HCT116 (cell line): Measurements from ENCODE around the gene LRAT. TPM values are rescaled to one million over a fixed set of nuclear protein-coding genes. Genes with fewer than 3 reads are reported as not detected.

Source experiments
- ATAC-seq: fragments of 200-7000 bp; cut with Tn5 transposase; 2 replicates; pipeline ENCODE4 v1.9.1; 2020; ENCODE audit warnings: mild to moderate bottlenecking, moderate library complexity
- BruUV-seq: library from RNA; stranded (reverse); fragments of 400-500 nt; replicated peaks from 2 replicates; lab custom pipeline; 2021; lab: Mats Ljungman, UMichigan
- CTCF ChIA-PET: fragments of 300-600 bp; sonication (Branson Sonifier 250); formaldehyde crosslinking; loops from one replicate; lab custom pipeline; 2021; ENCODE audit warnings: antibody characterized with exemption; lab: Charles Lee
- POLR2A ChIA-PET: fragments of 300-600, 350-600 bp; sonication (Branson Sonifier 250); formaldehyde crosslinking; loops from one replicate; lab custom pipeline; 2021; ENCODE audit warnings: antibody characterized with exemption; lab: Charles Lee
- RAD21 ChIA-PET, 2 experiments: fragments of 300-600 bp; sonication (Branson Sonifier 250); formaldehyde crosslinking; loops; one replicate each; lab custom pipeline; 2023; ENCODE audit warnings: low total read pairs in 2 of 2; ENCODE audit not compliant: uncharacterized antibody in 2 of 2, unreplicated experiment in 2 of 2, low non-redundant PET in 1 of 2; lab: Charles Lee
- DNase-seq: peaks from one replicate; pipeline ENCODE4 v3.0.0-alpha.2; 2010; ENCODE audit warnings: low read depth, low spot score
- H2AFZ ChIP-seq: fragments of 200-600 bp; shearing (Covaris generic), sonication (generic); 2 replicates; pipeline ENCODE4 v1.6.1; 2017; ENCODE audit warnings: low read depth, mixed run types, mixed read lengths, antibody characterized with exemption, low read length; ENCODE audit not compliant: poor library complexity, severe bottlenecking
- H3K27ac ChIP-seq: 2 replicates; pipeline ENCODE4 v1.5.1; 2012; ENCODE audit warnings: low read depth, low read length
- H3K27me3 ChIP-seq: fragments of 200-600 bp; sonication (generic); 2 replicates; pipeline ENCODE4 v1.6.1; 2016; ENCODE audit warnings: mixed run types, low read length, mixed read lengths; ENCODE audit not compliant: insufficient read depth
- H3K36me3 ChIP-seq, 2 experiments: fragments of 200-500 bp in 1 of 2; fragments of 200-600 bp in 1 of 2; sonication (Bioruptor generic) in 1 of 2; sonication (generic) in 1 of 2; 2 replicates each; pipeline versions ENCODE4 v1.5.1 to v1.6.1; 2014 to 2016; ENCODE audit warnings: low read length in 2 of 2, inconsistent platforms in 1 of 2, mixed read lengths in 1 of 2, mixed run types in 1 of 2; ENCODE audit not compliant: insufficient read depth in 2 of 2, control insufficient read depth in 1 of 2
- H3K4me1 ChIP-seq, 2 experiments: fragments of 200-600 bp in 1 of 2; sonication (generic) in 1 of 2; 2 replicates each; pipeline versions ENCODE4 v1.5.1 to v1.6.1; 2012 to 2017; ENCODE audit warnings: low read length in 2 of 2, inconsistent platforms in 1 of 2, mild to moderate bottlenecking in 1 of 2, mixed read lengths in 1 of 2, mixed run types in 1 of 2, moderate library complexity in 1 of 2; ENCODE audit not compliant: insufficient read depth in 2 of 2, control insufficient read depth in 1 of 2
- H3K4me2 ChIP-seq: fragments of 200-600 bp; sonication (generic); 2 replicates; pipeline ENCODE4 v1.6.1; 2017; ENCODE audit warnings: mixed run types, low read length, mixed read lengths
- H3K4me3 ChIP-seq, 2 experiments: fragments of 200-600 bp in 1 of 2; sonication (generic) in 1 of 2; replicated peaks in 1 of 2; 2 replicates each; pipeline ENCODE4 v1.5.1; 2011 to 2016; ENCODE audit warnings: low read length in 2 of 2, control low read depth in 1 of 2, low read depth in 1 of 2, mild to moderate bottlenecking in 1 of 2, mixed read lengths in 1 of 2, mixed run types in 1 of 2
- H3K79me2 ChIP-seq: fragments of 200-600 bp; sonication (generic); 2 replicates; pipeline ENCODE4 v1.6.1; 2017; ENCODE audit warnings: mild to moderate bottlenecking, mixed run types, low read length, moderate library complexity, mixed read lengths; ENCODE audit not compliant: insufficient read depth
- H3K9ac ChIP-seq: fragments of 200-600 bp; sonication (generic); 2 replicates; pipeline ENCODE4 v1.6.1; 2016; ENCODE audit warnings: low read length, mixed read lengths
- H3K9me2 ChIP-seq: fragments of 200-600 bp; sonication (generic), shearing (Covaris generic); 2 replicates; pipeline ENCODE4 v1.6.1; 2017; ENCODE audit warnings: mixed run types, mild to moderate bottlenecking, moderate library complexity; ENCODE audit not compliant: insufficient read depth
- H3K9me3 ChIP-seq, 2 experiments: fragments of 200-500 bp in 1 of 2; fragments of 200-600 bp in 1 of 2; sonication (Bioruptor generic) in 1 of 2; sonication (generic) in 1 of 2; 2 replicates each; pipeline ENCODE4 v1.6.1; 2014 to 2017; ENCODE audit warnings: low read length in 2 of 2, mixed read lengths in 2 of 2, inconsistent platforms in 1 of 2, low read depth in 1 of 2, mild to moderate bottlenecking in 1 of 2, mixed run types in 1 of 2, moderate library complexity in 1 of 2; ENCODE audit not compliant: control insufficient read depth in 1 of 2, insufficient read depth in 1 of 2
- H4K20me1 ChIP-seq: fragments of 200-600 bp; sonication (generic), shearing (Covaris generic); 2 replicates; pipeline ENCODE4 v1.6.1; 2017; ENCODE audit warnings: mixed run types, mild to moderate bottlenecking, moderate library complexity; ENCODE audit not compliant: insufficient read depth
- CEBPB ChIP-seq: IDR thresholded peaks from 2 replicates; pipeline ENCODE4 v1.6.1; 2012; ENCODE audit warnings: low read depth
- EZH2 ChIP-seq: fragments of 200-600 bp; sonication (generic); IDR thresholded peaks from 2 replicates; pipeline ENCODE4 v1.6.1; 2017; ENCODE audit warnings: antibody characterized with exemption, mixed run types
- EZH2phosphoT487 ChIP-seq: fragments of 200-600 bp; IDR thresholded peaks from 2 replicates; pipeline ENCODE4 v1.6.1; 2018; ENCODE audit warnings: antibody characterized with exemption, borderline replicate concordance
- FOSL1 ChIP-seq: IDR thresholded peaks from 2 replicates; pipeline ENCODE4 v1.6.1; 2012; ENCODE audit warnings: low read depth
- JUND ChIP-seq: IDR thresholded peaks from 2 replicates; pipeline ENCODE4 v1.6.1; 2012
- RAD21 ChIP-seq: IDR thresholded peaks from 2 replicates; pipeline ENCODE4 v1.6.1; 2012; ENCODE audit warnings: low read depth, mild to moderate bottlenecking
- intact Hi-C: fragments of 100-400 bp; cut with micrococcal nuclease; formaldehyde crosslinking; loops from 2 replicates; pipeline ENCODE4 v1.10.0; 2022
- total RNA-seq: library from RNA; stranded (reverse); gene quantifications from one replicate; pipeline ENCODE4 v1.2.1, GENCODE V29; 2021; ENCODE audit not compliant: unreplicated experiment
- TF ChIP-seq, protein P1 (sequence below): IDR thresholded peaks from 2 replicates; pipeline ENCODE4 v1.6.1; 2011; ENCODE audit warnings: mild to moderate bottlenecking, low read length, moderate library complexity; ENCODE audit not compliant: insufficient replicate concordance; ENCODE audit errors: extremely low read depth
- TF ChIP-seq, protein P2 (sequence below): IDR thresholded peaks from 2 replicates; pipeline ENCODE4 v1.6.1; 2012
- TF ChIP-seq, protein P3 (sequence below): IDR thresholded peaks from 2 replicates; pipeline ENCODE4 v1.6.1; 2012

The LRAT gene
- total RNA-seq, 1 experiment from 2014 or later: 3.8 TPM

DNA sequence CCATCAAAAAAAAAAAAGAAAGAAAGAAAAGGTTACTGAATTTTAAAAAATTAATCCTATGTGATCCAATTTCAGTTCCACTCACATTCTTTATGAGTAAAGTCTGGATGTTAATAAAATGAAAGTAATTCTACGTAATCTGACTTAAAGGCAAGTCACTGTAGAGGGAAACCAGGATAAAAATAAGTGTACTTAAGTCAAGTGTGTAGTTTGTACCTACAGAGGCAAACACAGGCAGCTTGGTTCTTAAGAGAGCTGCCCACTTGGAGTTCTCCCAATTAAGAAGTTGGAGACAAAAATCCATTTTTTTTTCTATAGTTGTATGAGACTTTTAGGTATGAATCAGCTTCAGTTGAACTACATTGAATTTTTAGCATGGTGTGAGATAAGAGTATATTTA, 7.0 kb upstream of the LRAT start:
- POLR2A ChIA-PET: no interaction called here
- Histone ChIP-seq H3K9ac (no peak overlapping the region), H3K4me2 (no peak overlapping the region), H4K20me1 (no peaks in the 10 kb centered on the region), H3K36me3 (no peaks in the 10 kb centered on the region), H3K4me3 (no peak overlapping the region), H3K4me1 (peaks cover 0 to 6% of the 10 kb centered on the region in 2 experiments; a peak in 1 of 4 replicates), H3K79me2 (no peaks in the 10 kb centered on the region), H3K27me3 (no peaks in the 10 kb centered on the region), H3K9me3 (no peaks in the 10 kb centered on the region), H3K27ac (no peak overlapping the region), H2AFZ (no peak overlapping the region), H3K9me2 (no peaks in the 10 kb centered on the region)
- RAD21 ChIA-PET: no interaction called here
- CTCF ChIA-PET: no interaction called here
- intact Hi-C loops: no loop called here
- ATAC-seq (no peak), DNase-seq (no peak)
- BruUV-seq: no TSS peak
- TF ChIP-seq, protein P1, sequence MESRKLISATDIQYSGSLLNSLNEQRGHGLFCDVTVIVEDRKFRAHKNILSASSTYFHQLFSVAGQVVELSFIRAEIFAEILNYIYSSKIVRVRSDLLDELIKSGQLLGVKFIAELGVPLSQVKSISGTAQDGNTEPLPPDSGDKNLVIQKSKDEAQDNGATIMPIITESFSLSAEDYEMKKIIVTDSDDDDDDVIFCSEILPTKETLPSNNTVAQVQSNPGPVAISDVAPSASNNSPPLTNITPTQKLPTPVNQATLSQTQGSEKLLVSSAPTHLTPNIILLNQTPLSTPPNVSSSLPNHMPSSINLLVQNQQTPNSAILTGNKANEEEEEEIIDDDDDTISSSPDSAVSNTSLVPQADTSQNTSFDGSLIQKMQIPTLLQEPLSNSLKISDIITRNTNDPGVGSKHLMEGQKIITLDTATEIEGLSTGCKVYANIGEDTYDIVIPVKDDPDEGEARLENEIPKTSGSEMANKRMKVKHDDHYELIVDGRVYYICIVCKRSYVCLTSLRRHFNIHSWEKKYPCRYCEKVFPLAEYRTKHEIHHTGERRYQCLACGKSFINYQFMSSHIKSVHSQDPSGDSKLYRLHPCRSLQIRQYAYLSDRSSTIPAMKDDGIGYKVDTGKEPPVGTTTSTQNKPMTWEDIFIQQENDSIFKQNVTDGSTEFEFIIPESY: no peak
- TF ChIP-seq RAD21 (no peak), CEBPB (no peak), EZH2 (no peak), FOSL1 (no peak), JUND (no peak), EZH2phosphoT487 (no peak)
- TF ChIP-seq, protein P2, sequence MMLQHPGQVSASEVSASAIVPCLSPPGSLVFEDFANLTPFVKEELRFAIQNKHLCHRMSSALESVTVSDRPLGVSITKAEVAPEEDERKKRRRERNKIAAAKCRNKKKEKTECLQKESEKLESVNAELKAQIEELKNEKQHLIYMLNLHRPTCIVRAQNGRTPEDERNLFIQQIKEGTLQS: no peak
- TF ChIP-seq, protein P3, sequence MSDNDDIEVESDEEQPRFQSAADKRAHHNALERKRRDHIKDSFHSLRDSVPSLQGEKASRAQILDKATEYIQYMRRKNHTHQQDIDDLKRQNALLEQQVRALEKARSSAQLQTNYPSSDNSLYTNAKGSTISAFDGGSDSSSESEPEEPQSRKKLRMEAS: no peak
